Measurements from ENCODE around the gene LYRM4. TPM values are rescaled to one million over a fixed set of nuclear protein-coding genes. Genes with fewer than 3 reads are reported as not detected.

The LYRM4 gene
- total RNA-seq, 4 donors from 2014 or later: 6.3 to 13.7 (median 7.8) TPM

DNA sequence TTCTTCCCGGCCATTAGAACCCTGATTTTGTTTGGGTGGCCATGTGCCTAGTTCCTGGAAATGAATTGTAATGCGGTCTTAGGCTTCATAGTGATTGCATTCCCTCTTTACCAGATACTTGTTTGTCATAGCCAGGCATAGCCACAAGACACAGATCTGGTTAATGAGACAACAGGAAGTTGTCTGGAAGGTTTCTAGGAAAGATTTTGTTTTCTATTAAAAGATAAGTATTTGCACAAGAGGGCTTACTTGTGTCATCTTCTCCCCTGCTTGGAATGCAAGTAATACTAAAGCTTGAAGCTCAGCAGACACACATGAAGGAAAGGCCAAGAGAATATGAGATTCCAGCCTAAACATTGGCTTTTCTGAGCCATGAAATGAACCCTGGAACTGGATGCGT lies 13.5 kb upstream of the LYRM4 start:
- no peak for DNase-seq
- Histone ChIP-seq H3K27me3 (no peaks in the 10 kb centered on the region), H3K9me3 (no peaks in the 10 kb centered on the region), H3K4me1 (no peaks in the 10 kb centered on the region), H3K36me3 (no peaks in the 10 kb centered on the region), H3K4me3 (no peak overlapping the region), H3K27ac (no peak overlapping the region)
- TF ChIP-seq, protein P1, sequence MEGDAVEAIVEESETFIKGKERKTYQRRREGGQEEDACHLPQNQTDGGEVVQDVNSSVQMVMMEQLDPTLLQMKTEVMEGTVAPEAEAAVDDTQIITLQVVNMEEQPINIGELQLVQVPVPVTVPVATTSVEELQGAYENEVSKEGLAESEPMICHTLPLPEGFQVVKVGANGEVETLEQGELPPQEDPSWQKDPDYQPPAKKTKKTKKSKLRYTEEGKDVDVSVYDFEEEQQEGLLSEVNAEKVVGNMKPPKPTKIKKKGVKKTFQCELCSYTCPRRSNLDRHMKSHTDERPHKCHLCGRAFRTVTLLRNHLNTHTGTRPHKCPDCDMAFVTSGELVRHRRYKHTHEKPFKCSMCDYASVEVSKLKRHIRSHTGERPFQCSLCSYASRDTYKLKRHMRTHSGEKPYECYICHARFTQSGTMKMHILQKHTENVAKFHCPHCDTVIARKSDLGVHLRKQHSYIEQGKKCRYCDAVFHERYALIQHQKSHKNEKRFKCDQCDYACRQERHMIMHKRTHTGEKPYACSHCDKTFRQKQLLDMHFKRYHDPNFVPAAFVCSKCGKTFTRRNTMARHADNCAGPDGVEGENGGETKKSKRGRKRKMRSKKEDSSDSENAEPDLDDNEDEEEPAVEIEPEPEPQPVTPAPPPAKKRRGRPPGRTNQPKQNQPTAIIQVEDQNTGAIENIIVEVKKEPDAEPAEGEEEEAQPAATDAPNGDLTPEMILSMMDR (IDR thresholded peaks at IDR 0.05): no peak
- no peak for TF ChIP-seq POLR2A (IDR thresholded peaks at IDR 0.05)

DNA sequence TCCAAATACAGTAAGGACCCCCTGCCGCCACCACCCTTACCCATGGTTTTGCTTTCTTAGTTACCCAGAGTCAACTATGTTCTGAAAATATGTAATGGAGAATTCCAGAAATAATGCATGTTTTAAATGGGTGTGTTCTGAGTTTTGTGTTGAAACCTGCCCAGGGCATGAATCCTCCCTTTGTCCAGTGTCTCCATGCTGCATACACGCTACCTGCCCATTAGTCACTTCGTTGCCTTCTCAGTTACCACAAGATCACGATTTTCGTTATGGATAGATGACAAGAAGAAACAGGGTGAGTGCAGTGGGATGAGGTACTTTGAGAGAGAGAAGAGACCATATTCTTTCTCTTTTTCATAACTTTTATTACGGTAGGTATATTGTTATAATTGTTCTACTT lies 11.2 kb upstream of the LYRM4 start:
- no peaks in the 10 kb centered on the region for H3K36me3 ChIP-seq
- H3K4me3 ChIP-seq: no peak overlapping the region
- no peak for DNase-seq
- H3K27ac ChIP-seq: no peak overlapping the region
- H3K4me1 ChIP-seq: no peaks in the 10 kb centered on the region
- no peaks in the 10 kb centered on the region for H3K9me3 ChIP-seq
- H3K27me3 ChIP-seq: no peaks in the 10 kb centered on the region
- TF ChIP-seq, protein P1 (IDR thresholded peaks at IDR 0.05): no peak
- no peak for TF ChIP-seq POLR2A (IDR thresholded peaks at IDR 0.05)

DNA sequence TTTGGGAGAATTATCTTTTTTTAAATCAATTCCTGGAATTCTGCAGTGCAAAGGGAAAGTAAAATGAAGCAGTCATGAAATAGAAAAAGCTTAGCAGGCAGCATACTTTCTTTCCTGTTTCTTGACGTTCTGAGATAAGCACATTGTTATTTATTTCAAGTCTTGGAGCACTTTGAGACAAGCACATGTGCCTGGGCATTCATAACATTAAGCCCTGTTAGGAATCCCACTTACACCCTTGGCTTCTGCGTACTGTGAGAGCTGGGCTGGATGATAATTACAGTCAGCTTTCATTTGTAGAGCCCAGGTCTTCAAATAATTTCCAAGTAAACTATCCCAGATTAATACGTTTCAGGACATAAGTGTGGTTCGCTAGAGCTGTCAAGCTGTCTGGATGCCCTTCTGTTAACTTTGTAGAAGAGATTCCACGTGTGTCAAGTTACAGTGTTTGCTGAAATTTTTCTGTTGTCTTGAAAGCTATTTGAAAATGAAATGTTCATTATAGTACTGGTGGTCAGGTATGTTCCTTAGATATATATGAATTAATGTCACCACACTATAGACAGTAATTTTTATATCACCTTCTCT lies 9.4 kb upstream of the LYRM4 start:
- TF ChIP-seq, protein P1 (IDR thresholded peaks at IDR 0.05): no peak
- no peak for TF ChIP-seq POLR2A (IDR thresholded peaks at IDR 0.05)
- H3K27me3 ChIP-seq: no peaks in the 10 kb centered on the region
- no peaks in the 10 kb centered on the region for H3K36me3 ChIP-seq
- DNase-seq: no peak
- H3K9me3 ChIP-seq: no peaks in the 10 kb centered on the region
- H3K4me3 ChIP-seq: no peak overlapping the region
- H3K4me1 ChIP-seq: no peaks in the 10 kb centered on the region
- no peak overlapping the region for H3K27ac ChIP-seq

DNA sequence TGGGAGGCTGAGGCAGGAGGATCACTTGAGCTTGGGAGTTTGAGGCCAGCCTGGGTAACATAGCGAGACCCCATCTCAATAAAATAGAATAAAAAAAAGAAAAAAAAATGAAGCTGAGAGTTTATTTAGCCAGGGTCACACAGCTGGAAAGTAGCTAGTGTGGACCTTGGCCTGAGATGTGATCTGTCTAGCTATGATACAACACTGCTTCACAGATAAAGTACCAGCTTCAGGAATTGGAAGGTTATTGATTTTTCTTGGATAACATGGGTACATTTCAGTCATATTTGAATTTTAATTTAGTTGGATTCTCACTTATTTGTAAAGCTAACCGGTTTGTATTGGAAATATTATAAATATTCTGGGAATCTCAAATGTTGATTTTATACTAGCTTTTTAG lies 5.7 kb upstream of the LYRM4 start:
- TF ChIP-seq, protein P1 (IDR thresholded peaks at IDR 0.05): no peak
- no peak for TF ChIP-seq POLR2A (IDR thresholded peaks at IDR 0.05)
- no peaks in the 10 kb centered on the region for H3K36me3 ChIP-seq
- H3K27me3 ChIP-seq: no peaks in the 10 kb centered on the region
- H3K27ac ChIP-seq: no peak overlapping the region
- H3K9me3 ChIP-seq: no peaks in the 10 kb centered on the region
- peaks cover 0 to 8% (median 3%) of the 10 kb centered on the region in 4 donors for H3K4me1 ChIP-seq
- DNase-seq: no peak
- H3K4me3 ChIP-seq: no peak overlapping the region

DNA sequence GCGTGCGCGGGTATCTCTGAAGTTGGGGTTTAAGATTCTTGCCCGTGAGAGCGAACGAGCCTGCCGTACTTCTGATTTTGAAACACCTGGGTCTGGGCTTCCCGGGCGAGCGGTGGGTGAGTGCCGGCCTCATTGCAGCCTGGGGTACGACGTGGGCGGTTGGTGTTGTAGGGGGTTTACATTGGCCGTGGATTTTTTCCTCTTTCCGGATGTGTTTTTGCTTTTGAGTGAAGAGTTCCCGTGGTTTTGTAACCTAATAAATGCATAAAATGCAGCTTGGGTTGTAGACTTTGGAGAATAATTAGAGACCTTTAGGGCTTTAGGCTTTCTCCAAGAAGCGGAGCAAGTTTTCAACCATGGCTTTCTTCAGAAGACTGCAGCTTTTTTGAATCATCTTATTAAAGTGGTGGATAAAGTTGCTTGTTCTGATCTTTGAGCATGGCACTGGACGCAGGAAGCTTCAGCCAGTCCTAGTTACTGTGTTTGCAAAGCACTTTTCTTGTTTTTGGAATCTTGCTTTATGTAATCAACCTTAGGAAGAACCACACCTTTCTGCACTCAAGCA lies 877 bp upstream of the LYRM4 start:
- Histone ChIP-seq H3K27me3 (no peaks in the 10 kb centered on the region), H3K9me3 (no peaks in the 10 kb centered on the region), H3K27ac (peak overlapping the region; percentile 95 to 97 (median 96)), H3K4me3 (peak overlapping the region; percentile 74 to 90 (median 81)), H3K36me3 (no peaks in the 10 kb centered on the region), H3K4me1 (peaks cover 0 to 14% (median 6%) of the 10 kb centered on the region in 4 donors)
- no peak for DNase-seq
- TF ChIP-seq POLR2A (IDR thresholded peaks at IDR 0.05): peak in 1 of 2 donors; percentile 2
- TF ChIP-seq, protein P1 (IDR thresholded peaks at IDR 0.05): no peak
